Measurements from ENCODE around the gene IPO7. TPM values are rescaled to one million over a fixed set of nuclear protein-coding genes. Genes with fewer than 3 reads are reported as not detected.

The IPO7 gene
- total and polyA plus RNA-seq, 2 of the 13 experiments (the other 11 are each of a cell fraction or from before 2014, with no cell fraction given), result 59.4 to 98.4 TPM

DNA sequence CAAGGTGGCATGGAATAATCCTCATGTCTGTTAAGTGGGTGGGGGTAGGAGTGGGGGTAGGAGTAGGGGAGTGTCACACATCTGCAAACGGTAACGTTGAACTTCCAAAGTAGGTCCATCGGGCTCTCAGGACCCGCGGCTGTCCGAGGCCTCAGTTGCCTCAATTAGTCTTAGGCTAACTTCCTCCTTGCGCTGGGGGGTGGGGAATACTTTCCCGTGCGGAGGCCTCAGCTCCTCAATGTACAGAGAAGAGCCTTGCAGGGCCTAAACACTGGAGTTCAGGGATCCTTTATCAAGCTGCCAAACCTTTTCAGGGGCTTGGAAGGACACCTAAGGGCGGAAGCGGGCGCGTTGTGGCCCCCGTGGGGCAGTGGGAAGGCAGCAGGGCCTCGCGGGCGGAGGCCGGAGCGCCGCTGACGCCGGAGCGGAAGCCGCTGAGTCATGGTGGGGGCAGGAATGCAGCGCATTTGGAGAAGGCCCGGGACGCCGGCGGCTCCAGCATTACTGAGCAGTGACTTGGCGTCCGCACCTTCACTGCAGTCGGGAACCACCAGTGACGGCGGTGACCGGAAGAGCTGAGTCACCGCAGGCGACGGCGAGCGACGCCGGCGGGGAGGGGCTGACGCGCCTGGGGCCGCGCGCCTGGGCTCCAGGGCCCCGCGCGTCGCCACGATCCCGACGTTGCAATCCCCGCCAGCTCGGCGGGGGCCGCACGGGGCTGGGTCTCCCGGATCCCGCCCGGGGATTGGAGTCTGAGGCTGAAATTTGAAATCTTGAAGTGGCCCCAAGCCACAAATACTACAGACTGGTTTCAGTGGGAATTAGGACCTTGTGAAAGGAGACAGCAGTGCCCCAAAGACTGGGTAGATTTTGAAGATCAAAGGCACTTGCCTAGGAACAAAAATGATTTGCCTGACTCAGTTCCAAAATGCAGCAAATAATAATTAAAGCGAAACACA is 20.2 kb upstream of the IPO7 start (continued):
- TF ChIP-seq RBM22 (optimal IDR thresholded peaks at IDR 0.05; ENCODE audit: low read length), result peak; percentile 36
- TF ChIP-seq ZNF160 (CRISPR knock-in tag; IDR thresholded peaks at IDR 0.05), result 0 out of 2 replicates have a peak, but pooled peaks have one; percentile 40
- 0 out of 2 replicates have a peak, but pooled peaks have one; percentile 36 for TF ChIP-seq ZNF713 (CRISPR knock-in tag; IDR thresholded peaks at IDR 0.05)
- TF ChIP-seq, protein P1, sequence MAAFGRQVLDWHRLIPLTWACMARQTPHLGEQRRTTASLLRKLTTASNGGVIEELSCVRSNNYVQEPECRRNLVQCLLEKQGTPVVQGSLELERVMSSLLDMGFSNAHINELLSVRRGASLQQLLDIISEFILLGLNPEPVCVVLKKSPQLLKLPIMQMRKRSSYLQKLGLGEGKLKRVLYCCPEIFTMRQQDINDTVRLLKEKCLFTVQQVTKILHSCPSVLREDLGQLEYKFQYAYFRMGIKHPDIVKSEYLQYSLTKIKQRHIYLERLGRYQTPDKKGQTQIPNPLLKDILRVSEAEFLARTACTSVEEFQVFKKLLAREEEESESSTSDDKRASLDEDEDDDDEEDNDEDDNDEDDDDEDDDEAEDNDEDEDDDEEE (CRISPR knock-in tag; IDR thresholded peaks at IDR 0.05), result peak; percentile 60; the same call in 1 of the 2 replicates
- TF ChIP-seq, protein P2, sequence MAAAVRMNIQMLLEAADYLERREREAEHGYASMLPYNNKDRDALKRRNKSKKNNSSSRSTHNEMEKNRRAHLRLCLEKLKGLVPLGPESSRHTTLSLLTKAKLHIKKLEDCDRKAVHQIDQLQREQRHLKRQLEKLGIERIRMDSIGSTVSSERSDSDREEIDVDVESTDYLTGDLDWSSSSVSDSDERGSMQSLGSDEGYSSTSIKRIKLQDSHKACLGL (CRISPR knock-in tag; IDR thresholded peaks at IDR 0.05), result peak; percentile 90
- TF ChIP-seq SATB2 (CRISPR knock-in tag; IDR thresholded peaks at IDR 0.05), result no peak
- TF ChIP-seq, protein P3, sequence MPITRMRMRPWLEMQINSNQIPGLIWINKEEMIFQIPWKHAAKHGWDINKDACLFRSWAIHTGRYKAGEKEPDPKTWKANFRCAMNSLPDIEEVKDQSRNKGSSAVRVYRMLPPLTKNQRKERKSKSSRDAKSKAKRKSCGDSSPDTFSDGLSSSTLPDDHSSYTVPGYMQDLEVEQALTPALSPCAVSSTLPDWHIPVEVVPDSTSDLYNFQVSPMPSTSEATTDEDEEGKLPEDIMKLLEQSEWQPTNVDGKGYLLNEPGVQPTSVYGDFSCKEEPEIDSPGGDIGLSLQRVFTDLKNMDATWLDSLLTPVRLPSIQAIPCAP (CRISPR knock-in tag; IDR thresholded peaks at IDR 0.05; ENCODE audit: low read depth), result no peak
- peak; percentile 96 for TF ChIP-seq HIVEP1 (CRISPR knock-in tag; IDR thresholded peaks at IDR 0.05)
- TF ChIP-seq FOSL2 (CRISPR knock-in tag; IDR thresholded peaks at IDR 0.05), result peak; percentile 97
- TF ChIP-seq ZNF510 (CRISPR knock-in tag; IDR thresholded peaks at IDR 0.05; ENCODE audit: low read depth), result 0 out of 2 replicates have a peak, but pooled peaks have one; percentile 37
- TF ChIP-seq NFIC (IDR thresholded peaks at IDR 0.05; ENCODE audit: low read length), result no peak
- TF ChIP-seq MATR3 (CRISPR knock-in tag; IDR thresholded peaks at IDR 0.05), result no peak
- TF ChIP-seq ZFP36 (IDR thresholded peaks at IDR 0.05; ENCODE audit: borderline replicate concordance, low read depth, low read length, partially characterized antibody), result no peak
- peak; percentile 79 for TF ChIP-seq IRF2 (CRISPR knock-in tag; IDR thresholded peaks at IDR 0.05)
- TF ChIP-seq TOE1 (CRISPR knock-in tag; IDR thresholded peaks at IDR 0.05), result no peak
- peak; percentile 68 for TF ChIP-seq ZNF143 (CRISPR knock-in tag; IDR thresholded peaks at IDR 0.05)
- no peak for TF ChIP-seq FOXM1 (CRISPR knock-in tag; IDR thresholded peaks at IDR 0.05)
- TF ChIP-seq HCFC1 (IDR thresholded peaks at IDR 0.05; ENCODE audit: low read depth, low read length), result peak; percentile 37; the same call in 1 of the 2 replicates
- TF ChIP-seq ZNF75D (CRISPR knock-in tag; IDR thresholded peaks at IDR 0.05; ENCODE audit: borderline replicate concordance), result no peak
- TF ChIP-seq ZBTB42 (CRISPR knock-in tag; IDR thresholded peaks at IDR 0.05), result 0 out of 2 replicates have a peak, but pooled peaks have one; percentile 41
- TF ChIP-seq, protein P4, sequence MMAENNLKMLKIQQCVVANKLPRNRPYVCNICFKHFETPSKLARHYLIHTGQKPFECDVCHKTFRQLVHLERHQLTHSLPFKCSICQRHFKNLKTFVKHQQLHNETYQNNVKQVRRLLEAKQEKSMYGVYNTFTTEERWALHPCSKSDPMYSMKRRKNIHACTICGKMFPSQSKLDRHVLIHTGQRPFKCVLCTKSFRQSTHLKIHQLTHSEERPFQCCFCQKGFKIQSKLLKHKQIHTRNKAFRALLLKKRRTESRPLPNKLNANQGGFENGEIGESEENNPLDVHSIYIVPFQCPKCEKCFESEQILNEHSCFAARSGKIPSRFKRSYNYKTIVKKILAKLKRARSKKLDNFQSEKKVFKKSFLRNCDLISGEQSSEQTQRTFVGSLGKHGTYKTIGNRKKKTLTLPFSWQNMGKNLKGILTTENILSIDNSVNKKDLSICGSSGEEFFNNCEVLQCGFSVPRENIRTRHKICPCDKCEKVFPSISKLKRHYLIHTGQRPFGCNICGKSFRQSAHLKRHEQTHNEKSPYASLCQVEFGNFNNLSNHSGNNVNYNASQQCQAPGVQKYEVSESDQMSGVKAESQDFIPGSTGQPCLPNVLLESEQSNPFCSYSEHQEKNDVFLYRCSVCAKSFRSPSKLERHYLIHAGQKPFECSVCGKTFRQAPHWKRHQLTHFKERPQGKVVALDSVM (CRISPR knock-in tag; IDR thresholded peaks at IDR 0.05), result peak; percentile 96
- no peak for TF ChIP-seq ZNF552 (CRISPR knock-in tag; IDR thresholded peaks at IDR 0.05; ENCODE audit: borderline replicate concordance)
- TF ChIP-seq, protein P5, sequence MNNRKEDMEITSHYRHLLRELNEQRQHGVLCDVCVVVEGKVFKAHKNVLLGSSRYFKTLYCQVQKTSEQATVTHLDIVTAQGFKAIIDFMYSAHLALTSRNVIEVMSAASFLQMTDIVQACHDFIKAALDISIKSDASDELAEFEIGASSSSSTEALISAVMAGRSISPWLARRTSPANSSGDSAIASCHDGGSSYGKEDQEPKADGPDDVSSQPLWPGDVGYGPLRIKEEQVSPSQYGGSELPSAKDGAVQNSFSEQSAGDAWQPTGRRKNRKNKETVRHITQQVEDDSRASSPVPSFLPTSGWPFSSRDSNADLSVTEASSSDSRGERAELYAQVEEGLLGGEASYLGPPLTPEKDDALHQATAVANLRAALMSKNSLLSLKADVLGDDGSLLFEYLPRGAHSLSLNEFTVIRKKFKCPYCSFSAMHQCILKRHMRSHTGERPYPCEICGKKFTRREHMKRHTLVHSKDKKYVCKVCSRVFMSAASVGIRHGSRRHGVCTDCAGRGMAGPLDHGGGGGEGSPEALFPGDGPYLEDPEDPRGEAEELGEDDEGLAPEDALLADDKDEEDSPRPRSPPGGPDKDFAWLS (CRISPR knock-in tag; IDR thresholded peaks at IDR 0.05; ENCODE audit: borderline replicate concordance), result no peak
- TF ChIP-seq SP5 (CRISPR knock-in tag; IDR thresholded peaks at IDR 0.05; ENCODE audit: borderline replicate concordance, low read depth), result peak; percentile 39; the same call in 1 of the 2 replicates

Data from HepG2 (cell line).